HG03520 (cell line): ENCODE measurements around the gene DBP.
"Not testable (repeated sequence)": the region's sequence is repeated elsewhere in the genome, so short reads cannot be mapped to it uniquely, and the experiment has no call there.

Source experiments
- ATAC-seq: cut with Tn5 transposase; IDR thresholded peaks from one replicate; pipeline ENCODE4 v1.9.1; 2021; ENCODE audit warnings: mild to moderate bottlenecking, moderate library complexity; ENCODE audit not compliant: unreplicated experiment

The DBP gene

GRCh38 chr19:48644355-48644754, 7.2 kb upstream of the DBP start:
- no peak for ATAC-seq

GRCh38 chr19:48642862-48643261, 5.7 kb upstream of the DBP start:
- ATAC-seq, result no peak

DNA sequence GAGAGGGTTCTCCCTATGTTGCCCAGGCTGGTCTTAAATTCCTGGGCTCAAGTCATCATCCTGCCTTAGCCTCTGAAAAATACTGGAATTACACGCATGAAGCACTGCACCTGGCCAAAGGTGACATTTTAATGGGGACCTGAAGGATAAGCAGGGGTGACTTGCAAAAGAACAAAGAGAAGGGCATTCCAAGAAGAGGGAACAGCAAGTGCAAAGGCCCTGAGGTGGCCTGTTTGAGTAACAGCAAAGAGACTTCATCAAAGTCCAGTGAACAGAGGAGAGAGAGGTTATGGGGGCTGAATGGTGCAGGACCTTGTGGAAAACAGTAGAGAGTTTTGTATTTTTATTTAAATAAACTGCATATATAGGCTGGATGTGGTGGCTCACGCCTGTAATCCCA, 4.7 kb upstream of the DBP start:
- no peak for ATAC-seq

DNA sequence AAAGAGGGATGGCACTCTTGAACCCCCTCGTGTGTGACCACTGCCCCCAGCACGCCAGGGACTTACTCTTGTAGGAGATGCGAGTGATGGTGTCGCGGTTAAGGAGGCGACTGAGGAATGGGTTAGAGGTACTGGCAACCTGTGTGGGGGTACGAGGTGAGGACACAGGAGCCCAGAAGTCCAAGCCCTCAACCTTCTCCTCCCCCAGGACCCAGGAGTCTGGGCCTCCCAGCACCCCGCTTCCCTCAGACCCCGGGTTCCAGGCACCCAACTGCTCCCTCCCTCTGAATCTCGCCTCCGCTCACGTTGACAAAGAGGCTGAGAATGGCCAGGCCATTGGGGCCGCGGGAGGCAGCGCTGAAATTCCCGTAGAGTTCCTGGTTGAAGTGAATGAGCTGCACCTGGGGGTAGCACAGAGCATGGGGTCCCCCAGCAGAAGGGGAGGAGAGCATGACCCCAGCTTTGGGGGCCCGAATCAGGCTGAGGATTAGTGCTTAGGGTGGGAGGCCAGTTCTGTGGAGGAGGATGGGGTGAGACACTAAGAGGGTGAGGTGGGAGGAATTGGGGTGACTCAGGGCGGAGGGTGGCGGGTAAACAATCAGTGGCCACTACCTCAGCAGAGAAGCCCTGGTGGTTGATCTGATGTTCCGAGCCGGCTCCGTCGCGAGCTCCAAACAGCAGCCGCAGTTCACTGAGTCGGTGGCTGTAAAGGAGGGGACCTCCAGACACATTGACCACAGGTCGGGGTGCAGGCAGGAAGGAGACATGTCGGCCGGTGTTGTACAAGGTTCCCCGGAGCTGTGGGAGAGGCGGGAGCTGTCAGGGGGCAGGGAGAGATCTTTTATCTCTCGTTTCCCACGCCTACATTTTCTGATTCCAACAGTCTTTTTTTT, 2.5 kb upstream of the DBP start:
- no peak for ATAC-seq

GRCh38 chr19:48638831-48639381, 1.7 kb upstream of the DBP start:
- ATAC-seq, result no peak

DNA sequence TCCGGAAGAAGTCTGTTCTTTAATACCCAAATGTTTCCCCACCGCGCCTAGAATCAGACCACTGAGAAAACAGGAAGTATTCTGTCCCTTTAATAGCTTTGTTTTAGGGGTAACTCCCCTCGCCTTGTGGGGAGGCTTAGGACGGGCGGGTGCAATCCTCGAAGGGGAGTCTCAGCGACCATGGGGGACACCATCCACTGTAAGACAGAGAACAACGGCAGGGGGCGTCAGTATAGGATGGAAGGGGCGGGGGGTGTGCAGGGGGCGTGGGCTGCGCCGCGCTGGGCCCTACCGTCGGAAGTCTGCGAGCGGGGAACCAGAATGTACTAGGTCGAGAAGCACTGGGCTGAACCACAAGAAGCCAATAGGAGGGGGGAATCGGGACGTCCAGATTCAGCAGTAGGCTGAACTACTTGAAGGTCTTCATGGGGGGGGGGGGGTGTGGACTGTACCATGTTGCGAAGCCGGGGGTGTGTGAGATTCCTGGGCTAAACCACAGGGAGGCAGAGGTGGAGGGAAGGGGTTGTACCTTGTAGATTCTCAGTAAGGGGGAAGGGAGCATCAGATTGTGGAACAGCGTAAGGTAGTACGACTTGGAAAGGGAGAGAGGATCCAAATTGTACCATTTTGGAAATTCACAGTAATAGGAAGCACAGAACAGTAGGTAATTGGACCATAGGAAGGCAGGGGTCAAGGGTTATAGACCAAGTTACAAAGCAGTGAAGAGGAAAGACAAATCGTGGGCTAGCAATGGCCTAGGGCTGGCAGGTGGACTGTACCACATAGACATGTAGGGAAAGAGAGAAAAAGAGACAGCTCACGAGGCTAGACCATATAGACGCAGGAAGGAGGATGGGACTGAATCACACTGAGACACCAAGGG, 1.0 kb upstream of the DBP start:
- ATAC-seq, result peak; percentile 10

GRCh38 chr19:48637449-48637947, 319 bp upstream of the DBP start:
- ATAC-seq, result peak; percentile 62

GRCh38 chr19:48635966-48636858, 967 bp downstream of the DBP start:
- ATAC-seq, result no peak

GRCh38 chr19:48635263-48635965, 1.8 kb downstream of the DBP start:
- ATAC-seq, result no peak

- ATAC-seq, result no peak
These were observed 2.5 kb downstream of the DBP start for GRCh38 chr19:48634424-48635262.

DNA sequence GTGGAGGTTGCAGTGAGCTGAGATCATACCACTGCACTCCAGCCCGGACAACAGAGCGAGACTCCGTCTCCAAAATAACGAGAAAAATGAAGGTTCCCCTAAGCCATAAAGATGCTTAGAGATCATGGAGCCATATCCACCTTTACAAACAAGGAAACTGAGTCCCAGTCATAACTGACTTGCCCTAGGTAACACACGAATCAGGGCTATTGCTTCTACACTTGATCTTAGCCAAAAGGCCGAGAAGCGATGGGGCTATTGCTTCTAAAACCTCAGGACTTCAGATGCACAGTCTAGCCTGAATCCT, 3.2 kb downstream of the DBP start:
- no peak for ATAC-seq

DNA sequence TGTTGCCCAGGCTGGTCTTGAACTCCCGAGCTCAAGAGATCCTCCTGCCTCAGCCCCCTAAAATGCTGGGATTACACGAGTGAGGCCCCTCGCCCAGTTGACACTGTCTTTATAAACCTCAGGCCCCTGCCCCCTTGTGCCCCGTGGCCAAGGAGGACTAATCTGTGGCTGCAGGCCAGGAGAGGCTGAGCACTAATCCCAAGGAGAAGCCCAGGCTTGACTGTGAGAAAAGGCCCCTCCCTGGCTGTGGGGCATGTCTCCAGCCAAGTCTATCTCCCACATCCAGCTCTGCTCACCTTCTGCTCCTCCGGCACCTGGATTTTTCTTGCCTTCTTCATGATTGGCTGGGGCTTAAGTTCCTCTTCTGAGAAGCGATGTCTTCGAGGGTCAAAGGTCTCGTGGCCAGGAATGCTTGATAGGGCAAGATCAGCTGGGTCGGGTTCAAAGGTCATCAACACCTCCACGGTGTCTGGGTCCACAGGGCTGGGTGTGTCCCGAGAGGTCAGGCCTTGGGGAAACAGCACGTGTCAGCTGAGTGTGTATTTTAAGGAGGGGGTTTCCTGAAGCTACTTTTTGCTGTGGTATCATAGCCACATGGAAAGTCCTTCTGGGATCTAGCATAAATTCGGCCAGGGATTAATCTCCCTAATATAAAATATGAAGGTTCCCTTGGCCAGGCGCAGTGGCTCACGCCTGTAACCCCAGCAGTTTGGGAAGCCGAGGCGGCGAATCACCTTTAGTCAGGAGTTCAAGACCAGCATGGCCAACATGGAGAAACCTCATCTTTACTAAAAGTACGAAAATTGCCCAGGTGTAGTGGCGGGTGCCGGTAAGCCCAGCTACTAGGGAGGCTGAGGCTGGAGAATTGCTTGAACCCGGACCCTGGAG, 3.8 kb downstream of the DBP start:
- no peak for ATAC-seq

DNA sequence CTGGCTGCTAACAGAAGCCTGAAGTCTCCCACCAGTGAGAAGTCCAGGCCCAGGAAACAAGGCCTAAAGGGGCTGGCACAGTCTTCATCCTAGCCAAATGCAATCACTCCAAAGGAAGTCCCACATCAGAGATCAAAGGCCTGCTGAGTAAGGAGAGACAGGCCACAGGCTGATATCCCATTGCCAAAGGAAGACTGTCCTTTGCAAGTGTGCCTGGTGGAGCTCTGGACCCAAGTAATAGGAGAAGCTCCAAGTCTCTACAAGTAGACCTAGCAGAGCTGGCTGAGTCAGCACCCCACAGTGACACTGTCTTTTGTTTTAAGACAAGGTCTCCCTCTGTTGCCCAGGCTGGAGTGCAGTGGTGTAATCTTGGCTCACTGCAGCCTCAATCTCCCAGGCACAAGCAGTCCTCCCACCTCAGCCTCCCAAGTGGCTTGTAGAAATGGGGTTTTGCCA, 4.5 kb downstream of the DBP start:
- no peak for ATAC-seq

- ATAC-seq, result not testable (repeated sequence)
These were observed 4.9 kb downstream of the DBP start for GRCh38 chr19:48632286-48632685.

DNA sequence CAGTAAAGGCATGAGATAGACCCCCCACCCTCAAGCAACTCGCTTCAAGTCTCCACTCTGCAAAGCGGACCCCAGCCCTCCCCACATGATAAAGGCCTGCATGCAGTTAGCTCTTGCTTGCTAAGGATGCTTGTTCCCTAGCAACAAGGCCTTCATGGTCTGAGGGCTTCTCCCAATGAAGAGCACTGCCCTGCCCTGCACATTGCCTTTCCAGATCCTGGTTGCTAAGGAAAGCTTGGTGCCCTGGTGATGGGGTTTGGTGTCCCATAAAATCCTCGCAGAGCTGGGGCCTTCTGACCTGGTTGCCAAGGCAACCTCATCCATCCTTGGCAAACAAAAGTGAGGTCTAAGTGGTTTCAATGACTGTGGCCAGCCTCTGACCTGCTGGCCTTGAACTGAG, 6.0 kb downstream of the DBP start:
- no peak for ATAC-seq

DNA sequence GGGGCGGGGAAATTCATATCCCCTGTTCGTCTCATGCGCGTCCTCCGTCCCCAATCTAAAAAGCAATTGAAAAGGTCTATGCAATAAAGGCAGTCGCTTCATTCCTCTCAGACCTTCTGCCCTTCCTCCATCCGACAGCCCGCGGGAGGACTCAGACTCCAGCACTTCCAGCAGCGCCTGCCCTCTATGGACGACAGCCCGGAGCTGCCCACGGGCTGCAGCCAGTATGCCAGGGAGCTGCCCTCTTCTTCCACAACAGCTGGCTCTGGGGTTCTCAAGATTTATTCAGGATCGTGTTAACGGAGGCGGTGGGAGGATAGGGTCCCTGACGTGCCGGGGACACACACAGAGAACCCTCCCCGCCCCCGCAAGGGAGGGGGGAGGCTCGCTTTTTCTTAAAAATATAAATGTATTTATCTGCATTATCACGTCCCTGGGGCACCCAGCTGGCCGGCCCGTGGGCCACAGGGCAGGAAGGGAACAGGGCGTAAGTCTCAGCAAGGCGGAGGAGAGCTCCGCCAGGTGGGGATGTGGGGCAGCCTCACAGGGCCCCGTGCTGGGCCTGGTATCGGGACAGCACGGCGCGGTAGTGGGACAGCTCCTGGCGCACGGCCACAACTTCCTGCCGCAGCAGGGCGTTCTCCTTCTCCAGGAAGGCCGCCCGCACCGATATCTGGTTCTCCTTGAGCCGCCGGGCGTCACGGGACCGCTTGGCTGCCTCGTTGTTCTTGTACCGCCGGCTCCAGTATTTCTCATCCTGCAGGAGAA, 6.7 kb downstream of the DBP start:
- no peak for ATAC-seq

DNA sequence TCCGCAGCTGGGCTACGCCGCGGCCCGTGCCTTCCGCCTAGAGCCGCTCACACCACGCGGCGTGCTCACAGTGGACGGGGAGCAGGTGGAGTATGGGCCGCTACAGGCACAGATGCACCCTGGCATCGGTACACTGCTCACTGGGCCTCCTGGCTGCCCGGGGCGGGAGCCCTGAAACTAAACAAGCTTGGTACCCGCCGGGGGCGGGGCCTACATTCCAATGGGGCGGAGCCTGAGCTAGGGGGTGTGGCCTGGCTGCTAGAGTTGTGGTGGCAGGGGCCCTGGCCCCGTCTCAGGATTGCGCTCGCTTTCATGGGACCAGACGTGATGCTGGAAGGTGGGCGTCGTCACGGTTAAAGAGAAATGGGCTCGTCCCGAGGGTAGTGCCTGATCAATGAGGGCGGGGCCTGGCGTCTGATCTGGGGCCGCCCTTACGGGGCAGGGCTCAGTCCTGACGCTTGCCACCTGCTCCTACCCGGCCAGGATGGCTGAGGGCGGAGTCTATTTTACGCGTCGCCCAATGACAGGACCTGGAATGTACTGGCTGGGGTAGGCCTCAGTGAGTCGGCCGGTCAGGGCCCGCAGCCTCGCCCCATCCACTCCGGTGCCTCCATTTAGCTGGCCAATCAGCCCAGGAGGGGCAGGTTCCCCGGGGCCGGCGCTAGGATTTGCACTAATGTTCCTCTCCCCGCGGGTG, 7.4 kb downstream of the DBP start:
- no peak for ATAC-seq
